Measurements from ENCODE around the gene COL17A1.

The COL17A1 gene

DNA sequence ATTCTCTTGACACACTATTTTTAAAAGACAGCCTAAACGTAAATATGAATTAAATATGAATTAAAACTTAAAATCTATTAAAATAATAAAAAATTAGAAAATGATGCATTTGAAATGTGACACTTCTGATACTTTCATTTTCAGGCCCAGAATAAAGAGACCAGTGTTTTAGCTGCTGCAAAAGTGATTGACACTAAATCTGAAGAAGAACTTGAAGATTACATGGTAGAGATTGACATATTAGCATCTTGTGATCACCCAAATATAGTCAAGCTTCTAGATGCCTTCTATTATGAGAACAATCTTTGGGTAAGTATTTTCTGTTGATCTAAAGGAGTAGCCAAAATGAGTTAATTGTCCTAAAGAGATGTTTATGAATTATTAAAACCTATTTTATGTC, 95.1 kb downstream of the COL17A1 start:
- DNase-seq (ENCODE audit: low read depth in 2 of 2) = no peak

DNA sequence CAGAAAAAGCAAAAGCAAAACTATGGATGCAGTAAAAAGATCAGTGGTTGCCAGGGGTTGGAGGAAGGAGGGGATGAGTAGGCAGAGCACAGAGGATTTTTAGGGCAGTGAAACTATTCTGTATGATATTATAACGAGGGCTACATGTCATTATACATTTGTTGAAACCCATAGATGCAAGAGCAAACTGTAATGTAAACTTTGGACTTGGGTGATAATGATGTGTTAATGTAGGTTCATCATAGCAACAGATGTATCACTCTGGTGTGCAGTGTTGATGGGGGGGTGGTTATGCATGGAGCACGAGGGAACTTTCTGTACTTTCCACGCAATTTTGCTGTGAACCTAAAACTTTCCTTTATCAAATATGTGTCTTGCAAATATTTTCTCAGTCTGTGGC, 95.6 kb downstream of the COL17A1 start:
- DNase-seq (ENCODE audit: low read depth in 2 of 2) = no peak

DNA sequence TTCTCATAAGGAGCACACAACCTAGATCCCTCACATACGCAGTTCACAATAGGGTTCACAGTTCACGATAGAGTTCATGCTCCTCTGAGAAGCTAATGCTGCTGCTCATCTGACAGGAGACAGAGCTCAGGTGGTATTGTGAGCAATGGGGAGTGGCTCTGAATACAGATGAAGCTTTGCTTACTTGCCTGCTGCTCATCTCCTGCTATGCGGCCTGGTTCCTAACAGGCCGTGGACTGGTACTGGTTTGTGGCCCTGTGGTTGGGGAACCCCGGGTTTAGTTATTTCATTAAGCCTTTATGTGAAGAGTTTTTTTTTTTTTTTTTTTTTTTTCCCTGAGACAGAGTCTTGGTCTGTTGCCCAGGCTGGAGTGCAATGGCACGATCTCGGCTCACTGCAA, 99.3 kb downstream of the COL17A1 start:
- no peak for DNase-seq (ENCODE audit: low read depth in 2 of 2)

DNA sequence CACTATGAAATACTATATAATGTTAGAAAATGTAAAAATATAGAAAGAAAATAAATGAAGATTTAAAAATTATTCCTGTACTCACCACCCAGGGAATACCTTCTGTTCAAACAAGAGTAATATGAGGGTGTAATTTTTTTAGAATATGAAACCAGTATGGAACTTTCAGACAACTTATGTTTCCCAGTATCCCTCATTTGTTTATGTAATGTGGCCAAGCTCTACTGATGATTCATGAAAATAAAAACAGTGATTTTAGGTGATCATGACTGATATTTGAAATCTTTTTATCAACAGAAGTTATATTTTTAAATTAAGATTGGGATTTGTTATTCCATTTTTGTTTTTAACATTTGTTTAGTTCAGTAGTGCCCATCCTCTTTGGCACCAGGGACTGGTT, 100.0 kb downstream of the COL17A1 start:
- DNase-seq (ENCODE audit: low read depth in 2 of 2) = no peak

DNA sequence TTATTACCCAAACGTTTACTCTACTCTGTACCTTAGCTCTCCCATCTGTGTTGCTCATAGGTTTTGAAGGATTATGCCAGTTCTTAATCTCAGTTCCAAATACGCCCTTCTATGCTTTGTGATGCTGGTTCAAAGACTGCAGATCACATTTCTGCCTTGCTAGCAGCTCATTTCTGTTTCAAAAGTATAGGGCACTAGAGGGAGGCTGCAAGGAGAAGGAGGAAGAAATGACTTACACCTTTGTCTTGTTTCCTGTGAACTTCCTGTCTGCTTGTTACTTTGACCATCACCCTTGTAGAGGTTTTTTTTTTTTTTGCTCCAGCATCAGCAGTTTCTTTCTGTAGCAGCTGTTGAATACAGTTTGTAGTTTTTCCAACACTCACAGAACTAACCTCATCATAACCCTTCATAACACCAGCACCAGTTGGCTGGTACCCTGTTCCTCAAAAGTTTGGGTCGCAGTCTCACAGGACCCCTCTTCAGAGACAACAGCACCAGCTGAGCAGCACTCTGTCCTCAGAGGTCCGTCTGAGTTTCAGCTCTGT, 102.2 kb downstream of the COL17A1 start:
- no peak for DNase-seq (ENCODE audit: low read depth in 2 of 2)

DNA sequence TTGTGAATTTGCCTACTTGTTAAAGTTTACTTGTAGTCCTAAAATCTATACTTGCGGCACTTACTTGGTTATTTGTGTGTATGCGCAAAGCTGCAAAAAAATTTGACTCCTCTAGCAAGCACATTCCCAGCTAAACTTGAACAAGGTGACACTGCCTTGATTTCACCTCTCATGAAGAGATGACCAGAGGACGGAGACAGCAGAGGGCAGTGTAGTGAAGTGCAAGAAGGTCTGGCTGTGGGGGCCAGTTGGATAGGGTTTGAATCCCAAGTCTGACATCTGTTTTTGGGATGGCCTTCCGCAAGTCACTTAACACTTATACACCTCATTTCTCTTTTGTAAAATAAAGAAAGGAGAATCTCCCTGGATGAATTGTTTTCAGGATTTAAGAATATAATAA, 103.0 kb downstream of the COL17A1 start:
- no peak for DNase-seq (ENCODE audit: low read depth in 2 of 2)
